Body of pancreas (tissue), 4 donors: ENCODE data around the gene SP7.
A peak's percentile ranks its signal among the peaks of the same experiment; 100 is the strongest.

Experiments used
- CTCF ChIP-seq, 7 experiments: fragments of 450-650 bp in 4 of 7; fragments of 200-600 bp in 3 of 7; sonication (generic) in 3 of 7; IDR thresholded peaks; one replicate each; pipeline ENCODE4 v1.5.1; 2016 to 2019; ENCODE audit warnings: antibody characterized with exemption in 7 of 7
- POLR2A ChIP-seq, 3 donors: fragments of 450-650 bp; IDR thresholded peaks; one replicate each; pipeline ENCODE4 v1.6.1; 2016; ENCODE audit warnings: antibody characterized with exemption in 3 of 3, mild to moderate bottlenecking in 2 of 3

- TF ChIP-seq CTCF (IDR thresholded peaks at IDR 0.05), result peak; percentile 37 to 78 (median 74)
- TF ChIP-seq POLR2A (IDR thresholded peaks at IDR 0.05), result no peak
Observed at GRCh38 chr12:53287741-53288216, 48.4 kb downstream of the SP7 start.
